HepG2 (cell line): ENCODE results near the gene LEF1. TPM values are rescaled to one million over a fixed set of nuclear protein-coding genes. Genes with fewer than 3 reads are reported as not detected.

Experiments used
- ATAC-seq: fragments of 200-7000 bp; cut with Tn5 transposase; 3 replicates; pipeline ENCODE4 v1.9.1; 2020; ENCODE audit warnings: mild to moderate bottlenecking, moderate library complexity
- BruUV-seq: library from RNA; stranded (reverse); fragments of 400-500 nt; replicated peaks from 2 replicates; lab custom pipeline; 2021; lab: Mats Ljungman, UMichigan
- CTCF ChIA-PET: fragments of 300-600 bp; formaldehyde crosslinking; extraction: SDS; loops from one replicate; lab custom pipeline; 2021; ENCODE audit warnings: low total read pairs, inconsistent platforms, low intra/inter-chr PET ratio; lab: Yijun Ruan, JAX
- POLR2A ChIA-PET: fragments of 350-600 bp; sonication (Branson Sonifier 250); formaldehyde crosslinking; loops from one replicate; lab custom pipeline; 2020; ENCODE audit warnings: antibody characterized with exemption, inconsistent platforms; lab: Yijun Ruan, JAX
- DNase-seq: peaks from one replicate; pipeline ENCODE4 v3.0.0-alpha.2; 2015; ENCODE audit warnings: low spot score
- FAIRE-seq: peaks from 3 replicates; lab custom pipeline; 2011; peaks lifted over from hg19 to GRCh38; lab: Jason Lieb, UNC
- H2AFZ ChIP-seq: one replicate; pipeline ENCODE4 v1.6.1; 2011; ENCODE audit warnings: low read length, inconsistent platforms
- H3K27ac ChIP-seq: fragments of 300-600 bp; 3 replicates; pipeline ENCODE4 v1.8.0; 2011; ENCODE audit warnings: mixed run types, mild to moderate bottlenecking, mixed read lengths, low read length, inconsistent platforms; ENCODE audit not compliant: insufficient read depth; ENCODE audit errors: extremely low read length
- H3K27me3 ChIP-seq, 2 experiments: fragments of 200-600 bp in 1 of 2; 2 replicates in 1 of 2; 3 replicates in 1 of 2; pipeline versions ENCODE4 v1.6.0 to v1.8.0; 2011; ENCODE audit warnings: low read length in 2 of 2, mild to moderate bottlenecking in 2 of 2, moderate library complexity in 2 of 2, inconsistent platforms in 1 of 2; ENCODE audit not compliant: insufficient read depth in 2 of 2, control insufficient read depth in 1 of 2
- H3K36me3 ChIP-seq, 2 experiments: fragments of 200-600 bp in 1 of 2; replicated peaks in 1 of 2; 2 replicates in 1 of 2; 3 replicates in 1 of 2; pipeline versions ENCODE4 v1.5.1 to v1.8.0; 2011; ENCODE audit warnings: low read length in 2 of 2, inconsistent platforms in 1 of 2; ENCODE audit not compliant: insufficient read depth in 2 of 2, control insufficient read depth in 1 of 2
- H3K4me1 ChIP-seq: 2 replicates; pipeline ENCODE4 v1.5.1; 2012; ENCODE audit warnings: low read length, inconsistent platforms; ENCODE audit not compliant: insufficient read depth
- H3K4me2 ChIP-seq: 2 replicates; pipeline ENCODE4 v1.6.0; 2011; ENCODE audit warnings: low read depth, low read length, inconsistent platforms
- H3K4me3 ChIP-seq, 3 experiments: fragments of 200-600 bp in 1 of 3; sonication (generic), shearing (Covaris generic) in 1 of 3; replicated peaks in 1 of 3; 2 replicates each; pipeline ENCODE4 v1.5.1; 2011 to 2016; ENCODE audit warnings: low read length in 3 of 3, inconsistent platforms in 2 of 3, low read depth in 2 of 3, mild to moderate bottlenecking in 2 of 3, control low read depth in 1 of 3, mixed read lengths in 1 of 3; ENCODE audit not compliant: insufficient read depth in 1 of 3
- H3K79me2 ChIP-seq: one replicate; pipeline ENCODE4 v1.6.1; 2011; ENCODE audit warnings: low read length, inconsistent platforms; ENCODE audit not compliant: insufficient read depth
- H3K9ac ChIP-seq: 2 replicates; pipeline ENCODE4 v1.6.0; 2011; ENCODE audit warnings: mild to moderate bottlenecking, low read depth, low read length, inconsistent platforms; ENCODE audit not compliant: insufficient read depth
- H3K9me3 ChIP-seq: 2 replicates; pipeline ENCODE4 v1.5.1; 2012; ENCODE audit warnings: mild to moderate bottlenecking, low read length
- H4K20me1 ChIP-seq: 2 replicates; pipeline ENCODE4 v1.6.0; 2011; ENCODE audit warnings: inconsistent platforms, mild to moderate bottlenecking, low read length, moderate library complexity; ENCODE audit not compliant: insufficient read depth
- HDAC1 ChIP-seq: sonication (generic); formaldehyde crosslinking; IDR thresholded peaks from 2 replicates; pipeline ENCODE4 v1.5.1; 2020; ENCODE audit warnings: mild to moderate bottlenecking, missing genetic modification reagents
- KDM5A ChIP-seq: fragments of 200-600 bp; sonication (generic); IDR thresholded peaks from 2 replicates; pipeline ENCODE4 v1.7.0; 2018; ENCODE audit warnings: antibody characterized with exemption, mild to moderate bottlenecking, low read length, borderline replicate concordance
- MXD4 ChIP-seq: IDR thresholded peaks from 2 replicates; pipeline ENCODE4 v1.6.1; 2016; ENCODE audit warnings: mild to moderate bottlenecking, missing biosample characterization, missing genetic modification reagents
- NFE2 ChIP-seq: sonication (generic); formaldehyde crosslinking; IDR thresholded peaks from 2 replicates; pipeline ENCODE4 v1.4.0; 2020; ENCODE audit warnings: missing genetic modification reagents
- NPAS2 ChIP-seq: sonication (generic); formaldehyde crosslinking; IDR thresholded peaks from 2 replicates; pipeline ENCODE4 v1.8.0; 2022; ENCODE audit warnings: mild to moderate bottlenecking, missing genetic modification reagents, borderline replicate concordance
- STAG1 ChIP-seq: sonication (generic); formaldehyde crosslinking; IDR thresholded peaks from 2 replicates; pipeline ENCODE4 v1.4.0; 2020; ENCODE audit warnings: missing genetic modification reagents
- XRCC5 ChIP-seq: fragments of 200-400 bp; formaldehyde crosslinking; optimal IDR thresholded peaks from 2 replicates; pipeline ENCODE3; 2017; ENCODE audit warnings: mild to moderate bottlenecking, low read length
- ZFY ChIP-seq: sonication (generic); formaldehyde crosslinking; IDR thresholded peaks from 2 replicates; pipeline ENCODE4 v1.4.0; 2020; ENCODE audit warnings: missing genetic modification reagents
- ZNF18 ChIP-seq: sonication (generic); formaldehyde crosslinking; IDR thresholded peaks from 2 replicates; pipeline ENCODE4 v1.8.0; 2022; ENCODE audit warnings: mild to moderate bottlenecking, missing genetic modification reagents; ENCODE audit not compliant: insufficient replicate concordance
- ZNF333 ChIP-seq: sonication (generic); formaldehyde crosslinking; IDR thresholded peaks from 2 replicates; pipeline ENCODE4 v1.4.0; 2020; ENCODE audit warnings: mild to moderate bottlenecking, missing genetic modification reagents, borderline replicate concordance
- ZNF496 ChIP-seq: sonication (generic); formaldehyde crosslinking; IDR thresholded peaks from 2 replicates; pipeline ENCODE4 v1.8.1; 2023; ENCODE audit warnings: mild to moderate bottlenecking, moderate library complexity, missing genetic modification reagents; ENCODE audit not compliant: insufficient replicate concordance
- ZNF503 ChIP-seq: sonication (generic); formaldehyde crosslinking; IDR thresholded peaks from 2 replicates; pipeline ENCODE4 v1.4.0; 2020; ENCODE audit warnings: missing genetic modification reagents
- ZNF724P ChIP-seq: sonication (generic); formaldehyde crosslinking; IDR thresholded peaks from 2 replicates; pipeline ENCODE4 v1.8.0; 2022; ENCODE audit warnings: missing genetic modification reagents, borderline replicate concordance
- ZNF792 ChIP-seq: IDR thresholded peaks from 2 replicates; pipeline ENCODE4 v1.6.1; 2016
- WGBS: methylation state at CpG from one replicate; pipeline ENCODE4 v1.1.6; 2017; ENCODE audit warnings: low lambda C conversion rate; 5-methylcytosine and 5-hydroxymethylcytosine counted together
- in situ Hi-C: cut with HindIII; loops from 2 replicates; pipeline ENCODE4 v1.10.0; 2017; ENCODE audit warnings: low pct_unique_long_range_greater_than_20kb; ENCODE audit not compliant: extremely low pct_ligation_motif_present
- intact Hi-C: fragments of 100-400 bp; cut with micrococcal nuclease; formaldehyde crosslinking; loops from one replicate; pipeline ENCODE4 v1.10.0; 2022; ENCODE audit not compliant: unreplicated experiment
- polyA plus RNA-seq, 8 experiments: library from polyadenylated mRNA; depleted of rRNA in 3 of 8; stranded (reverse) in 7 of 8; unstranded in 1 of 8; fragments of >200 nt; fragmentation: Illumina TruSeq in 4 of 8; extraction: Trizol in 4 of 8; gene quantifications; 2 replicates each; pipeline versions ENCODE4 v1.2.1 to v1.2.3, GENCODE V29; 2011 to 2016; ENCODE audit warnings: low read depth in 4 of 8, missing spikeins in 1 of 8, mixed read lengths in 1 of 8; ENCODE audit not compliant: insufficient read depth in 1 of 8
- total RNA-seq, 5 experiments: library from RNA; depleted of rRNA; stranded (reverse); fragments of >200 nt; fragmentation: Illumina TruSeq; extraction: Trizol; gene quantifications; 2 replicates each; pipeline ENCODE4 v1.2.3, GENCODE V29; 2016; ENCODE audit warnings: low read depth in 1 of 5
- TF ChIP-seq, protein P1 (sequence below): sonication (generic); formaldehyde crosslinking; IDR thresholded peaks from 2 replicates; pipeline ENCODE4 v1.4.0; 2020; ENCODE audit warnings: mild to moderate bottlenecking, missing genetic modification reagents

LEF1 gene
- total and polyA plus RNA-seq, 2 of the 13 experiments (the other 11 are each of a cell fraction or from before 2014, with no cell fraction given) = 0.22 to 0.29 TPM

GRCh38 chr4:108037884-108038283 is 130.8 kb downstream of the LEF1 start:
- Histone ChIP-seq H3K4me1 (no peaks in the 10 kb centered on the region), H3K9me3 (no peaks in the 10 kb centered on the region), H3K4me3 (no peak overlapping the region), H3K9ac (no peak overlapping the region), H3K27ac (no peak overlapping the region), H3K79me2 (no peaks in the 10 kb centered on the region), H2AFZ (no peak overlapping the region), H3K4me2 (no peak overlapping the region), H4K20me1 (no peaks in the 10 kb centered on the region), H3K36me3 (0 out of 5 replicates have a peak, but pooled peaks cover 2 to 4% of the 10 kb centered on the region in 2 experiments), H3K27me3 (no peaks in the 10 kb centered on the region)
- WGBS = 72% methylated on average over 2 of the region's 2 CpGs
- TF ChIP-seq KDM5A = no peak
- no peak for TF ChIP-seq NPAS2 (CRISPR knock-in tag)
- no peak for TF ChIP-seq NFE2 (CRISPR knock-in tag)
- TF ChIP-seq ZFY (CRISPR knock-in tag) = no peak
- no peak for TF ChIP-seq ZNF496
- no peak for TF ChIP-seq ZNF333
- TF ChIP-seq STAG1 (CRISPR knock-in tag) = no peak
- ChIA-PET CTCF (no interaction called here), POLR2A (no interaction called here)
- in situ Hi-C loops = loop anchor here (25.0 kb wide), 1 partner anchor 449 kb away; no protein-coding TSS in a partner anchor
- FAIRE-seq (no peak), DNase-seq (no peak), ATAC-seq (no peak)
- intact Hi-C loops = no loop called here
- BruUV-seq = no TSS peak

GRCh38 chr4:108036213-108036612 is 132.5 kb downstream of the LEF1 start:
- no peak for FAIRE-seq
- POLR2A ChIA-PET = no interaction called here
- Histone ChIP-seq H3K4me1 (no peaks in the 10 kb centered on the region), H3K79me2 (no peaks in the 10 kb centered on the region), H3K4me2 (no peak overlapping the region), H3K9ac (no peak overlapping the region), H3K4me3 (no peak overlapping the region), H4K20me1 (no peaks in the 10 kb centered on the region), H3K27ac (no peak overlapping the region), H3K27me3 (no peaks in the 10 kb centered on the region), H2AFZ (no peak overlapping the region), H3K9me3 (no peaks in the 10 kb centered on the region), H3K36me3 (0 out of 5 replicates have a peak, but pooled peaks cover 2 to 7% of the 10 kb centered on the region in 2 experiments)
- in situ Hi-C loops = loop anchor here (25.0 kb wide), 1 partner anchor 451 kb away; no protein-coding TSS in a partner anchor
- DNase-seq = no peak
- intact Hi-C loops = no loop called here
- CTCF ChIA-PET = no interaction called here
- WGBS = 91% methylated on average over 7 of the region's 7 CpGs
- BruUV-seq = no TSS peak
- ATAC-seq = no peak
- no peak for TF ChIP-seq ZNF18
- TF ChIP-seq MXD4 = no peak
- TF ChIP-seq, protein P1, sequence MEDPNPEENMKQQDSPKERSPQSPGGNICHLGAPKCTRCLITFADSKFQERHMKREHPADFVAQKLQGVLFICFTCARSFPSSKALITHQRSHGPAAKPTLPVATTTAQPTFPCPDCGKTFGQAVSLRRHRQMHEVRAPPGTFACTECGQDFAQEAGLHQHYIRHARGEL (CRISPR knock-in tag) = no peak
- no peak for TF ChIP-seq ZNF503
- TF ChIP-seq XRCC5 = no peak
- no peak for TF ChIP-seq ZNF724P (CRISPR knock-in tag)
- TF ChIP-seq HDAC1 (CRISPR knock-in tag) = no peak
- no peak for TF ChIP-seq ZNF792
